HPDE6-E6E7 (cell line): ENCODE results near the gene SLC9A1.

Experiments
- DNase-seq: peaks from one replicate; pipeline ENCODE4 v3.0.0; 2011; ENCODE audit warnings: missing footprints; ENCODE audit errors: extremely low spot score

SLC9A1 gene

DNA sequence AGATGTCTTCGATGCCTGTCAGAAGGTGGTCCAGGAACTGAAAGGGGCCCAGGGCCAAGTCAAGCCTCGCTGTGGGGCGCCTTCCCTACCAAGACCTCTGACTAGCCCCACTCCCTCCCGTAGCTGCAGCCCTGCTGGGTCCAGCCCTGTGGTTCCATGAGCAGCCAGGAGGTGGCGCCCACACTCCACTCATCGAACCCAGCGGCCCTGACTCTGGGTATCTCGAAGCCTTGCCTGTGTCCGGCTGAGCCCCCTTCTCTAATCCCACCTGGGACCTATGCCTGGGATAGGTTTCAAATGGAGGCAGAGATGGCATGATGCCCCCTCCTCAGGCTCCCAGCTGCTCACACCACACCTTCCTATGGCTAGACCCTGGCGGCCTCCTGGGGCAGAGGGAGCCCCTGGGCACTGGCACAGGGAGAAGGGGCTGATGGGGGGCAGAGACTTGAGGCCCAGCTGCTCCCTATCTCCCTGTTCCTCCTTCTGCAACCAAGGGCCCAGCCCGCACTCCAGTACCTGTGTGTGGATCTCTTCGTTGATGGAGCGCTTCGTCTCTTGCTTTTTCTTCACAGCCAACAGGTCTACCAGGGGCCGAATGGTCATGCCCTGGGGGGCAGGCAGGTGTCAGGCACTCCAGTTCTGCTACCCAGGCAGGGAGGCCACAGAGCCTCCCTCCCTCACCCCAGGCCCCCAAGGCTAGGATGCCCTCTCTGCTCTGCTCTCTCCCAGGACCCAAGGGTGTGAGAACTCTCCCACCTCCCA, 52.0 kb downstream of the SLC9A1 start:
- peak; percentile 73 for DNase-seq

DNA sequence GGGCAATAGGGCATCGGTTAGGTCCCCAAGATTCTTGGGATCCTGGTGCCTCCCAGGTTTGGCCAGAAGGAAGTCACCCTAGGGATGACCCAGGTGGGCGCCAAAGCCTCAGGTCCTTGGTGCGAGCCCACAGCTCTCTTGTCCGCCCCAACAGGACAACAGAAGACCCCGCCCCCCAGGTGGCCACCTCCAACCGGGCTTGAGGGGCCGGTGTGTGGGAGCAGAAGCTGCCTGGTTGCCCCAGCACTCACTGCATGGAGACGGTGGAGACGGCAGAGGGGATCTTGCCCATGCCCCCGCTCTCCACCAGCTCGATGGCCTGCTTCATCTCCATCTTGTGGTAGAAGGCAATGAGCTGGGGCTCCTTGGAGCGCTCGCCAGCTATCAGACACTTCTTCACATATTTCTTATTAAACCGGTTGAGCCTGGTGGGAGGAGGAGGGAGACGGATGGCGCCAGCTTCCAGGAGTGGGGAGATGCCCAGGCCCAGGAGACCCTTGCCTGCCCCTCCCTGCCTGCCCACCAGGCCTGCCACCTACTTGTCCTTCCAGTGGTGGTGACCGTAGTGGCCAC, 52.7 kb downstream of the SLC9A1 start:
- no peak for DNase-seq

DNA sequence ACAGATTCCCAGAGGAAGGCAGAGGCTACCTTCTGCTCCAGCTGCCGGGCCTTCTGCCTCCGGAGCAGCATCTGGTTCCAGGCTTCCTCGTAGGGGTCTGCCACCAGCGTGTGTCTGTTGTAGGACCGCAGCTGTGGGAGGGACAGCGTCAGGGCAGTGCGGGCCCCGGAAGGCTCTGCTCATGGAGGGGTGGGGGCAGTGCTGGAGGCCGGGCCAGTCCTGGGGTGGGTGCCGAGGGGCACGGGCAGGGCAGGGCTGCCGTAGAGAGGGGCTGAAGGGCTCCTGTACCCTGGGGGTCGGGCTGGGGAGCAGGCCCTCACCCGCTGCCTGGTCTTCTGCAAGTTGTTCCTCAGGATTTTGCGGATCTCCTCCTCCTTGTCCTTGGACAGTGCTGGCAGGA, 53.2 kb downstream of the SLC9A1 start:
- no peak for DNase-seq

DNA sequence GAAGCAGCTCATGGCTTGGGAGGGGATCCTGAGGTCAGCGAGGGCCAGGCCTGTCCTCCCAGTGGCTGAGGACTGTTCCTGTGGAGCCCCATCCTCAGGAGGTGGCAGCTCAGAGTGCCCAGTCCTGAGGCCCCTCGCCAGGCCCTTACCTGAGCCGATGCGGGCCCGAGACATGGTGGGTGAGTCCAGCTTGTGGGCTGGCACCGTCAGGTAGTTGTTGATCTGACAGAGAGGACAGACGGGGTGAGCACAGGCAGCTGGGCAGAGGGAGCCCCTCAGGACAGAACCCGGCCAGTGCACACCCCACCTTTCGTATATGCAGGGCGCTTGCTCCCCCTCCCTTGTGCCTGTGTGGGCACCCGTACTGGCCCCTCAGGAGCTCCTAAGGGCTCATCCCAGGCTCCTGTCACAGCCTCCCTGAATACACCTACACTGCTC, 53.9 kb downstream of the SLC9A1 start:
- no peak for DNase-seq

DNA sequence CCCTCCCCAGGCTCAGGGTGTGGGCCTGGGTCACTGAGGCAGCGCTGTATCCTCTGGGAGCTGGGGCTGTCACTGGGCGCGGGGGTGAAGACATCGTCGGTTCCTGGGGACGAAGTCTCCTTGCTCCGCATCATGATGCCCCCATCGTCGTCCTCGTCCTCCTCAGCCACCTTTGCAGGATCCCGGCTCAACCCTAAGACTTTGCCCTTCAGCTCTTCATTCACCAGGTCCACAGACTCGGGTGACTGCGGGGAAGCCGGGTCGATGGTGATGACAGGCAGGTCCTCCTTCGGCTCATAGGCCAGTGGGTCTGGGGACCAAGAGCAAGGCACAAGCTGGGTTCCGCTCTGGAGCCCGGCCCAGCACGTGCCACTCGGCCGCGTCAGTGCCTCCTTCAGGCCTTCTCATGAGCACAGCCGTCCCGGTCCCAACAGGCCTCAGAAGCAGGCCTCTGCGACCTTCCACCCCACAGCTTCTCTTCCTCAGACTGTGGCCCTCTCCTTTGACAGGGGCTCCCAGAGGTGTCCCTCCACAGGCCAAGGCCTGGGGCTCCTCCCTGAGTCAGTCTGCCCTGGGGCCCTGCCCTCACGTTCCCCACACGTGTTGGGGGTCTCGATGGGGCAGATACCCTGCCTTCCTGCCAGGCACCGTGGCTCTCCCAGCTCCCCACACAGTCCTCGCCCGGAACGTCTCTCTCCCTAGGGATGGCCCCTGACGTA, 54.4 kb downstream of the SLC9A1 start:
- DNase-seq, result no peak

DNA sequence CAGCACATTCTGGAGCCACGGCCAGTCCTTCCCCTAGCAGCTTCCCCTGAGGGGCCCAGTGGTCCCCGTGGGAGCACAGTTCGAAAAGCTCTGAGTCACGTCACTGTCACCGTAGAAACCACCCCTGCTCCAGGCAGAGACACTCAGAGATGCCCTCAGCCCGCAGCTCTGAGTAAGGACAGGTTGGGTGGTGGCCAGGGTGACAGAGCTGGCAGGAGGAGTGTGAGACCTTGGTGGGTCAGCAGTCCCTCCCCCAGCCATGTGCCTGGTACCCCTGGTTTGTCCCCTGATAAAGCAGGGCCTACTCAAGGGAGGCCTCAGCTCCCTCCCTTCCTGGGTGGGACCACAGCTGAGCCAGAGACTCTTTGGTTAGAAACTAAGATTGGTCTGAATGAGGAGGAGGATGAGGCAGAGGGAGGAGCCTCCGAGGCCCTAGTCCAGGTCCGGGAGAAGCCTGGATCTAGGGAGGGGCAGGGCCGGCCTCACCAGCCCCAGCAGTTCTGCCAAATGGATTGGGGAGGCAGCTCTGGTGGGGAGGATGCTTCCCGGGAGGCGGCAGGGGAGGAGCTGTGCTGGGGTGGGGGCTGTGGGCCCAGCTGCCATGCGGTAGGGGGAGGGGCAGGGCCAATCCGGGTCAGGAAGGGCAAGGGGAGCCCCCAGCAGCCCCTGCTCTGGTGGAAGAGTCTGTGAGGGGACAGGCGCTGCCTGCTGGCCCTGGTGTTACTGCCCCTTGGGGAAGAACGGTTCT, 55.2 kb downstream of the SLC9A1 start:
- peak; percentile 46 for DNase-seq

DNA sequence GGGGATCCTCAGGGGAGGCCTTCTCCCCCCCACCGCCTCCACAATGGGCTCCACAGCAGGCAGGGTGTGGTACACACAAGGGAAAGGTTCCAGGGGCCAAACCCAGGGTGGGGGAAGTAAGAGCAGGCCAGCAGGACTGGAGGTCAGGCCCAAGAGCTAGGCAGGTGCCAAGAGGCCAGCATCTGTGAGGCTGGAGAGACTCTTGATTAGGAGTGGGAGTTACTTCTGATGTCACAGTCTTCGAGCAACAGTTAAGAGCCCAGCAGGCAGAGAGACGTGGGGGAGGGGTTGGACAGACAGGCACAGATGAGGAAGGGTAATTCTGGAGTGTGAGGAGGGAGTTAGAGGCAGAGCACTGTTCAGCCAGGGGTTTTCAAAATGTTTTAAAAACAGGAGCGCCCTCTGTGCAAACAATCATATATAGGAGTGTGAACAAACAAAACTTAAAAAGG, 55.8 kb downstream of the SLC9A1 start:
- no peak for DNase-seq

DNA sequence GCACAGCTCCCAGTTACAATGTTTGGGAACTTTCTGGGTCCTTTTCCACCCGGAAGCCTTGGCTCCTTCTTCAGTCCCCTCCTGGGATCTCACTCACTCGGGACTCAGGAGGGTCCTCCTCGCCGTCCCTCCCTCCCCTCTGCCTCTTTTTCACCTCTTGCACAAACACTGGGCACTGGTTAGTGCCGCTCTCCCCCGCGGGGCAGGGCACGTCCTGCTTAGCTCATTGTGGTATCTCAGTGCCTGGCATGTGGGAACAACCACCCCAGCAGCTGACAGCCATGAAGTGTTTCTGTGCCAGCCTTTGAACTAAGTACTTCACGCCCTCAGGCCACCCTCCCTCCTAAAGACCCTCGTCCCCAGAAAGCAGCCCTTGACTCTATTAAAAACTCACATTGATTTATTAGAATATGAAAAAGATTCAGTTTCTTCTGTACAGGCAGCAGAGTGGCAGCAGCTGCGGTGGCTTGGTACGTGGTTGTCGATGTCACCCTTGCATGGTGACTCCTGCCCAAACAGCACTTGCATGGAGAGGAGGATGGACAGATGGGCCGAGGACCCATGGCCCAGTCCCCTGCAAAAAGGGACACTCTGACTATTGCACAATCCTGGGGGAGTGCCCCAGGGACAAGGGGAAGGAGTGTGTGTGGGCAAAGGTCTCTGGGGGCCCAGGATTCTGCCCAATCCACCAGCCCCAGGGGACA, 56.3 kb downstream of the SLC9A1 start:
- DNase-seq, result peak; percentile 32

DNA sequence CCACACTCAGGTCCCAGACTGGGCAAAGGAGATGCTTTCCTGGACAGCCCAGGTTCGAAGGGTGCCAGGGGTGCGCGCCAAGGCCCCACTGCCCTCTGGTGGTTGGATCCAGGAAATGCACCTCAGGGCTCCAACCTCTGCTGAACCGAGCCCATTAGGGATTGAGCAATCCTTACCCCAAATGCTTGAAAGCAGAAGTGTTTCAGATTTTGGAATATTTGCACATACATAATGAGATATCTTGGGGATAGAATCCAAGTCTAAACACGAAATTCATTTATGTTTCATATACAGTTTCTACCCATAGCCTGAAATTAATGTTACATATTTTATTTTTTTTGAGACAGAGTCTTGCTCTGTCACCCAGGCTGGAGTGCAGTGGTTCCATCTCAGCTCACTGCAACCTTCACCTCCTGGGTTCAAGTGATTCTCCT, 57.4 kb downstream of the SLC9A1 start:
- DNase-seq, result peak; percentile 86

DNA sequence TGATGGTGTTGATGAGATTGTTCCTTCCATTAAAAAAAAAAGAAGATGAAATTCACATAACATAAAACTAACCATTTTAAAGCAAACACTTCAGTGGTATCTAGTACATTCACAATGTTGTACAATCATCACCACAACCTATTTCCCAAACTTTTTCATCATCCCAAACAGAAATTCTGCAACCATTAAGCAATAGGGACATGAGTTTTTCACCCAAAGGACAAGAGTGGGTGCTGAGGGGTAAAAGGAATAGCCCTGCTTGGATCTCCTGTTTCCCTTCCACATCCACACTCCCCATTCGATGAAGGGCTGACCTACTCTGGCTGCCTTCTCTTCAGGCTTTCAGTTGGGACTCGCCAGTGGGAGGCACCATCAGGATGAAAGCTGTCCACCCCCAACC, 59.3 kb downstream of the SLC9A1 start:
- DNase-seq, result no peak

DNA sequence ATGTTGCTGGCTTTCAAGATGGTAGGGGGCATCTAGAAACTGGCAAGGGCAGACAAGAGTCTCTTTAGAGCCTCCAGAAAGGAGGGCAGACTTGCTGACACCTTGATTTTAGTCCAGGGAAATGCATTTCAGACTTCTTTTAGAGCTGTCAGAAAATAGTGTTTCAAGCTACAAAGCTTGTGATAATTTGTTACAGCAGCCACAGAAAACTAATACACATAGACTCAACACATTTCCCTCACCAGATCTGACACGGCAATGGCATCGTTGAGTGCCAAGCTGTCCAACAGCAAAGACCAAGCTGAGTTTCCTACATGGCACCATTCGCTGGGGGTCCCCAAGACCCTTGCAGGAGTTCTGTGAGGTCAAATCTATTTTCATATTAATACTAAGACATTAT, 62.0 kb downstream of the SLC9A1 start:
- DNase-seq, result no peak

DNA sequence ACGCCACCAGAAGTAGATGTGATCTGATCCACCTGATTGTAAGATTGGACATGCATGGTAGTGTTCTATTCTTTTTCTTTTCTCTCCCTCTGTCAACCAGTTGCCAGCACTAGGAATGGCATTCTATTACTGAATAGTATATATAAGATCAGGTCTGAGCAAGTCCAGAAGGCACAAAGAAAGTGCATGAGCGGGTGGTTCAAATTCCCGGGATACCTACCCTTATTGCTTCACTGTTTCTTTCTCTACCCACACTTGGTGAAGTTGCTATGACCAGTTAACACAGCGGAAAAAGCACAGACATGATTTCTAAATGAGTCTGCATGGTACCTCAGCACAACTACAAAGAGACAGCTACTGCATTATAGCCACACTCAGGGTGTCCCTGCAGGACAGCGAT, 64.0 kb downstream of the SLC9A1 start:
- DNase-seq, result no peak

DNA sequence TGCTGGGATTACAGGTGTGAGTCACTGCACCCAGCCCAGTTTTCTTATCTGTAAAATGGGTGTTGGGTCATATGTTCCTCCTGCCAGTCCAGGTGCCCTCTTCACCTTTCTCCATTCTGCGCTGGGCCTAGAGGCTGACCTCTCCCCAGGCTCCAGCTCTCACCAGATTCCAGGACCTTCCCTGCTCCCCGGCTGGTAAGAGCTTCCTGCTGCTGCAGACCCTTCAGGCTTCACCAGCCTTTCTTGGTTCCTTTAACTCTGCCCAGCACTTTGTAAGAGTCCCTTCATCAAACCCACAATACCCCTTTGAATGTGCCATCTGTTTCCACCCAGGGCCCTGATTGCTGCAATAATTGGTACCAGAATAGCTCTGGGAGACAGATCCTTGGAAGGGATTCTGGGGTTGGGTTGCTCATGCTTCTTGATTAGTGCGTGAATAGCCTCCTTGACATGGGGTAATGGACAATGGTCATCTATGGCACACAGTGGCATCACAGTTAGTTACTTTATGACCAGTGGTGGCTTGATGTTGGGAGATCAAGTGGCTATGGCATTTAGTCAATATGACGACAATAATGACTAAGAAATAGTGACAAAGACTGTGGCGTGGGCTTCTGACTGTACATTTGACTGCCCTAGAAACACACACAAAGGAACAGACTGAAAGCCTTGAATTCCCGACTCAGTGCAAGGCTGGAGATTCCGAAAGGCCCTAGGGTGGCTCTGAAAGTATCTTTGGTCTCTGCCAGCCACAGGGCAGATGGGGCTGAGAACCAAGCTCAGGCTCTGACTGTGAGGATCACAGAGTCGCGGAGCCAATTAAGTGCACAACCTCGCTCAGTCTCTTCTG, 67.3 kb downstream of the SLC9A1 start:
- DNase-seq, result no peak

DNA sequence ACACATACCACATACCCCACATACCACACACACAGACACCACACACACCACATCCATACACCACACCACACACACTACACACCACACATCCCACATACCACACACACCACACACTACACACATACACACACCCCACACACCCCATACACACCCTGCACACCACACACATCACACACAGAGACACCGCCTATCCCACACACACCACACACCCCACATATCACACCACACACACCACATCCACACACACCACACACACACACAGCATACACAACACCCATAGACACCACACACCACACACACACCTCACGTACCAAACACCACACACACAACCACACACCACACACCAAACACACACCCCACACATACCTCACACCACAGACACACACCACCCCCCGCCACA, 68.3 kb downstream of the SLC9A1 start:
- DNase-seq, result no peak

DNA sequence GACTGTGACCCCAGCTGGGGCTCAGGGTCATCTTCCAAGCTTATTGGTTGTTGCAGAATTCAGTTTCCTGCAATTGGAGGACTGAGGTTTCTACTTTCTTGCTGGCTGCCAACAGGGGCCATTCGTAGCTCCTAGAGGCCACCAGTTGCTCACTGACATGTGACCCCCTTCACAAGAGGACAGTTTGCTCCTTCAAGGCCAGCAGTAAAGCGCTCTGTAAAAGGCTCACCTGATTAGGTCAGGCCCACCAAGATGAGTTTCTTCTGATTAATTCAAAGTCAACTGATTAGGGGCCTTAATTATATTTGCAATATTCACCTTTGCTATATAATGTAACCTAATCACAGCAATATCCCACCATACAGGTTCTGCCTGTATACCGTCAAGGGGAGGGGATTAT, 68.9 kb downstream of the SLC9A1 start:
- DNase-seq, result no peak

DNA sequence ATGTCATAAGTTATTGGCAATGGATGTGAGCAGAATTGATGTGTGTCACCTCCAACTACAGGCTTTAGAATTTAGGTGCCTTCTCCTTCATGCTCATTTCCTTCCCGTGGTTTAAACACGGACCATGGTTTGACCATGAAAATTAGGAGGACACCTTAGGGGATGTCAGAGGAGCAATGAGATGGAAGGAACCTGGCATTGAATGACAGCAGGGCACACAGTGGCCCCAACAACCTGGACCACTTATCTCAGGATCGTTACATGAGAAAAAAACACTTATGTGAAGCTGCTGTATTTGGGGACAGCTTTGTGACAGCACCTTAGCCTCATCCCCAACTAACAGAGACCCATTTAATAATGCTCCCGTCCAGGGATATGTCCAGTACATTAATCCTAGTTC, 70.8 kb downstream of the SLC9A1 start:
- DNase-seq, result no peak

DNA sequence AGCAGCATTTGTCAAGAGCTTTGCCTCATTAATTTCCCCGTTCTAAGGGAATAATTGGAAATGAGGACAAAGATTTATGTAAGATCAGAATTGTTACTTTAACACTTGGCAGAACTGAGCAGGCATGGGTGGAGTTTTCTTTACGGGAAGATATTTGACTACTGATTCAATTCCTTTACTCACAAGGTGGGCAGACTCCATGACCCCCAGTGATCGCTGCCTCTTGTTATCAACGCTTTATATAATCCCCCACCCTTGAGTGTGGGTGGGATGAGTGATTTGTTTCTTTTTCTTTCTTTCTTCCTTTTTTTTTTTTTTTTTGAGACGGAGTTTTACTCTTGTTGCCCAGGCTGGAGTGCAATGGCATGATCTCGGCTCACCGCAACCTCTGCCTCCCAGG, 77.0 kb downstream of the SLC9A1 start:
- DNase-seq, result no peak

DNA sequence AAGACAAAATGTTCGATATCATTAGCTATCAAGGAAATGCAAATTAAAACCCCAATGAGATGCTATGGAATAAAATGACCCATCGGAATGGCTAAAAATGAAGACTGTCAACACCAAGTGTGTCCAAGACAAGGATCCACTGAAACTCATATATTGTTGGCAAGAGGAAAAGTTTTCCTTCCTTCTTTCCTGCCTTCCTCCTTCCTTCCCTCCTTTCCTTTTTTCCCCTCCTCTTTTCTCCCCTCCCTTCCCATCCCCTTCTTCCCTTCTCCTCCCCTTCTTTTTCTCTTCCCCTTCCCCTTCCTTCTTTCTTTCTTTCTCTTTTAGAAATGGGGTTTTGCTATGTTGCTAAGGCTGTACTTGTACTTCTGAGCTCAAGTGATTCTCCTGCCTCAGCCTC, 78.1 kb downstream of the SLC9A1 start:
- DNase-seq, result no peak

DNA sequence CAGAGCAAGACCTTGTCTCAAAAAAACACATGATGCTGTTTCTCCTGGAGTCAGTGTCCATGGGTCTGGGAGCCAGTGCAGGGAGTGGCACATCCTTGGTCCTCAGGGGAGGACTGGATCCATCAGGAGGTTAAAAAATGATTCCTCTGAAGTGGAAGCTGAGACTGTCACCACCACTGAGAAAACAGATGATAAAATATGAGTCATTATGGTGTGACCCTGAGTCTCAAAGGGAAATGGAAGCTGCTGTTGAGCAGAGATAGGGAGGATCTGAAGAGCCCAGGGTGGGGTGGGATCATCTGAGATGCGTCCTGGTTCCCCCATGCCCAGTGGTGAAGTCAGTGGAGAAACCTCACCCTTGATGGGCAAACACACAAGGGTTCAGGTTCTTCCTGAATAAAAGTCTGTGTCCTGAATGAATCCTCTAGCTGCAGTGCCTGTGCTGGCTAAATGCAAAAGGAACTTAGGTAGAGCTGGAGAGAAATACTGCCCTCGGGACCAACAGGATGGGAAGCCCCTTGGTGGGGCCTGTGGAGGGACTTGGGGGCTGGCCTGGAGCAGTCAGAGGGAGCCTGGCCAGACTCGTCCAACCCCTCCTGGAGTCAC, 80.6 kb downstream of the SLC9A1 start:
- DNase-seq, result no peak

DNA sequence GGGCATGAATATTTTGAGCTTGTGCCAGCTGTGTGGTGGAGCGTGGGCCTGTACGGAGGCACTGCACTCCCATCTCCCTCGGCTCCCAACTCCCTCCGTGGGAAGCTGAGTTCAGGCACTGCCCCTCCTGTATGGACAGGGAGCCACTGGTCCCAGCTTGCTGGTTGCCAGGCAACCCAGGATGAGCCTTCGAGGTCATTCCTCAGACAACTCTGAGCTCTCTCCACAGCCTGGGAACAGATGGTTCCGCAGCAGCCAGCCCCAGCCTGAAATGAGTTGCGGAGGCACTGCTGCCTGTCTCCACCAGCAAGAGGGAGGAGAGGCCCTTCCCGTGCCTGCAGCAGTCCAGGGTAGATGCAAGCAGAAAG, 83.9 kb downstream of the SLC9A1 start:
- no peak for DNase-seq
